GM12873 (cell line): ENCODE measurements around the gene TBC1D1.

Experiments used
- CTCF ChIP-seq: IDR thresholded peaks from 2 replicates; pipeline ENCODE4 v1.5.1; 2012; ENCODE audit warnings: low read depth, mild to moderate bottlenecking, moderate library complexity, low read length, control low read depth; ENCODE audit not compliant: insufficient read depth; ENCODE audit errors: missing control alignments

Gene TBC1D1

GRCh38 chr4:38091636-38092035, 200.8 kb downstream of the TBC1D1 start:
- no peak for TF ChIP-seq CTCF

- TF ChIP-seq CTCF: no peak
These were observed 201.8 kb downstream of the TBC1D1 start for GRCh38 chr4:38092701-38093100.

GRCh38 chr4:38094419-38094818, 203.5 kb downstream of the TBC1D1 start:
- no peak for TF ChIP-seq CTCF

- TF ChIP-seq CTCF: no peak
These were observed 204.8 kb downstream of the TBC1D1 start for GRCh38 chr4:38095691-38096090.

GRCh38 chr4:38097818-38098217, 206.9 kb downstream of the TBC1D1 start:
- TF ChIP-seq CTCF: no peak

- TF ChIP-seq CTCF: no peak
These were observed 208.2 kb downstream of the TBC1D1 start for GRCh38 chr4:38099020-38099600.

- no peak for TF ChIP-seq CTCF
These were observed 209.1 kb downstream of the TBC1D1 start for GRCh38 chr4:38099908-38100407.
